ENCODE results near the gene ATP2C1. TPM values are rescaled to one million over a fixed set of nuclear protein-coding genes. Genes with fewer than 3 reads are reported as not detected.
"Not testable (repeated sequence)": the region's sequence is repeated elsewhere in the genome, so short reads cannot be mapped to it uniquely, and the experiment has no call there.

The ATP2C1 gene
- total and polyA plus RNA-seq, 2 donors from 2014 or later: 46.8 to 102 TPM

DNA sequence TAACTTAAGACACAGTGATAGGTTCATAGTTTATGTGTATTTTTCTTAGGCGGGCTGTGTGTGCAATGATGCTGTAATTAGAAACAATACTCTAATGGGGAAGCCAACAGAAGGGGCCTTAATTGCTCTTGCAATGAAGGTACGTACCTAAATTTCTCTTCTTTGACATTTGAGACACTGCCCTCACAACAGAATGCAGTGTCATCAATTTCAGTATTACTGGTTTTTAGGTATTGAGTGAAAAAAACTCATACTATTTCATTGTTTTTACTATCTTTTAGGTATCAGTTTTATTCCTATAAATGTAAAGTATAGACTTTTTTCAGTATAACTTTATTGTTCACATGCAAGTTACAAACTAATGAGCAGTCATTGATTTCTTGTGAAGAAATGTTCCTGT, 73.4 kb downstream of the ATP2C1 start:
- FAIRE-seq: no peak
- H3K9ac ChIP-seq (ENCODE audit: low read length in 3 of 3): no peak overlapping the region
- H3K9me3 ChIP-seq (ENCODE audit: control insufficient read depth in 2 of 3, insufficient read depth in 1 of 3, low read length in 3 of 3): no peaks in the 10 kb centered on the region

DNA sequence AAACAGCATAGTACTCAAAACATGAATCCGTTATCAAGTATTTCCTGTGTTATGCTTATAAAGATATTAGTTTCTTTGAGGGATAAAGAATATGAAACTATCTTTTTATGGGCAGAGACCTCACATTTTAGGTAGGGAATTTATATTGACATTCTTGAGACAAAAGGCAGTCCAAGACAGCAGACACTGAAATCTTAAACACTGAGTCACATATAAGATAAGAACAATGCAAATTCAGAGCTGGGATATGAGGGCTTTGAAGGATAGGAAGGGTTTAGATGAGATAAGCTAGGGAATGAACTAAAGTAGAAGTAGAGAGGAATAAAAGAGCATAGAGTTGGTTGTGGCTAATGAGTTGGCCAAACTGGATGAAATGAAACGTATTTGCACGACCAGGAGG, 74.3 kb downstream of the ATP2C1 start:
- intact Hi-C loops (cut with DNase I): no loop called here
- no peak for FAIRE-seq
- no peak overlapping the region for H3K27ac ChIP-seq (ENCODE audit: low read depth in 2 of 2, low read length in 2 of 2)
- H3K9ac ChIP-seq (ENCODE audit: low read length in 3 of 3): no peak overlapping the region
- DNase-seq: no peak
- TF ChIP-seq, protein P1, sequence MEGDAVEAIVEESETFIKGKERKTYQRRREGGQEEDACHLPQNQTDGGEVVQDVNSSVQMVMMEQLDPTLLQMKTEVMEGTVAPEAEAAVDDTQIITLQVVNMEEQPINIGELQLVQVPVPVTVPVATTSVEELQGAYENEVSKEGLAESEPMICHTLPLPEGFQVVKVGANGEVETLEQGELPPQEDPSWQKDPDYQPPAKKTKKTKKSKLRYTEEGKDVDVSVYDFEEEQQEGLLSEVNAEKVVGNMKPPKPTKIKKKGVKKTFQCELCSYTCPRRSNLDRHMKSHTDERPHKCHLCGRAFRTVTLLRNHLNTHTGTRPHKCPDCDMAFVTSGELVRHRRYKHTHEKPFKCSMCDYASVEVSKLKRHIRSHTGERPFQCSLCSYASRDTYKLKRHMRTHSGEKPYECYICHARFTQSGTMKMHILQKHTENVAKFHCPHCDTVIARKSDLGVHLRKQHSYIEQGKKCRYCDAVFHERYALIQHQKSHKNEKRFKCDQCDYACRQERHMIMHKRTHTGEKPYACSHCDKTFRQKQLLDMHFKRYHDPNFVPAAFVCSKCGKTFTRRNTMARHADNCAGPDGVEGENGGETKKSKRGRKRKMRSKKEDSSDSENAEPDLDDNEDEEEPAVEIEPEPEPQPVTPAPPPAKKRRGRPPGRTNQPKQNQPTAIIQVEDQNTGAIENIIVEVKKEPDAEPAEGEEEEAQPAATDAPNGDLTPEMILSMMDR (IDR thresholded peaks at IDR 0.05; ENCODE audit: borderline replicate concordance, extremely low read depth, insufficient read depth): no peak
- H3K27me3 ChIP-seq (ENCODE audit: control insufficient read depth, insufficient read depth, low read length): no peaks in the 10 kb centered on the region
- no peaks in the 10 kb centered on the region for H3K4me1 ChIP-seq (ENCODE audit: control insufficient read depth in 2 of 3, insufficient read depth in 2 of 3, low read depth in 1 of 3, low read length in 3 of 3)
- no peaks in the 10 kb centered on the region for H3K9me3 ChIP-seq (ENCODE audit: control insufficient read depth in 2 of 3, insufficient read depth in 1 of 3, low read length in 3 of 3)
- peaks cover 0 to 25% (median 13%) of the 10 kb centered on the region in 3 donors for H3K36me3 ChIP-seq (ENCODE audit: control insufficient read depth in 2 of 3, insufficient read depth in 3 of 3, low read length in 3 of 3)
- H3K4me3 ChIP-seq (ENCODE audit: low read length in 3 of 3): no peak overlapping the region

More for the DNA sequence above, 73.4 kb downstream of the ATP2C1 start:
- no peaks in the 10 kb centered on the region for H3K4me1 ChIP-seq (ENCODE audit: control insufficient read depth in 2 of 3, insufficient read depth in 2 of 3, low read depth in 1 of 3, low read length in 3 of 3)
- H3K4me3 ChIP-seq (ENCODE audit: low read length in 3 of 3): no peak overlapping the region
- TF ChIP-seq, protein P1 (IDR thresholded peaks at IDR 0.05; ENCODE audit: borderline replicate concordance, extremely low read depth, insufficient read depth): no peak
- DNase-seq: no peak
- H3K27me3 ChIP-seq (ENCODE audit: control insufficient read depth, insufficient read depth, low read length): no peaks in the 10 kb centered on the region
- intact Hi-C loops (cut with DNase I): no loop called here
- H3K27ac ChIP-seq (ENCODE audit: low read depth in 2 of 2, low read length in 2 of 2): no peak overlapping the region
- peaks cover 0 to 25% (median 13%) of the 10 kb centered on the region in 3 donors for H3K36me3 ChIP-seq (ENCODE audit: control insufficient read depth in 2 of 3, insufficient read depth in 3 of 3, low read length in 3 of 3)

DNA sequence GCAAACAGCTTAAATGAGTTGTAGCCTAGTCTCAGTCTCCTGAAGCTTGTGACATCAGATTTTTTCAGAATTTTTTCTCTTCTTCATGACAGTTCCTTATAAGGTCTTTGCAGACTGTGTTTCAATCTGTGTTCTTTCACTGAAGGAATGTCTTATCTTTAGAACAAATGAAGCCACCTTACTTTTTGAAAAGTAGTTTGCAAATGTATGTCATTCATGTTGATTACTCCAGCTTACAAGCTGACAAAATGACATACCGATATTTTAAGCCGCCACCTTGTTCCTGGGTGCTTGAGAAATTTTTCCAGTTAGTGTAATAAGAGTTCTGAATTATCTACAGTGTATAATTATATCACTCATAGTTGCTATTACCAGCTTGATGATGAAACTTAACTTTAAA, 75.7 kb downstream of the ATP2C1 start:
- no peaks in the 10 kb centered on the region for H3K9me3 ChIP-seq (ENCODE audit: control insufficient read depth in 2 of 3, insufficient read depth in 1 of 3, low read length in 3 of 3)
- no peak overlapping the region for H3K27ac ChIP-seq (ENCODE audit: low read depth in 2 of 2, low read length in 2 of 2)
- no peaks in the 10 kb centered on the region for H3K27me3 ChIP-seq (ENCODE audit: control insufficient read depth, insufficient read depth, low read length)
- no peak for DNase-seq
- H3K36me3 ChIP-seq (ENCODE audit: control insufficient read depth in 2 of 3, insufficient read depth in 3 of 3, low read length in 3 of 3): peaks cover 0 to 30% (median 13%) of the 10 kb centered on the region in 3 donors
- TF ChIP-seq, protein P1 (IDR thresholded peaks at IDR 0.05; ENCODE audit: borderline replicate concordance, extremely low read depth, insufficient read depth): no peak
- no peak for FAIRE-seq
- H3K4me3 ChIP-seq (ENCODE audit: low read length in 3 of 3): no peak overlapping the region
- H3K9ac ChIP-seq (ENCODE audit: low read length in 3 of 3): no peak overlapping the region
- no peaks in the 10 kb centered on the region for H3K4me1 ChIP-seq (ENCODE audit: control insufficient read depth in 2 of 3, insufficient read depth in 2 of 3, low read depth in 1 of 3, low read length in 3 of 3)
- intact Hi-C loops (cut with DNase I): no loop called here

DNA sequence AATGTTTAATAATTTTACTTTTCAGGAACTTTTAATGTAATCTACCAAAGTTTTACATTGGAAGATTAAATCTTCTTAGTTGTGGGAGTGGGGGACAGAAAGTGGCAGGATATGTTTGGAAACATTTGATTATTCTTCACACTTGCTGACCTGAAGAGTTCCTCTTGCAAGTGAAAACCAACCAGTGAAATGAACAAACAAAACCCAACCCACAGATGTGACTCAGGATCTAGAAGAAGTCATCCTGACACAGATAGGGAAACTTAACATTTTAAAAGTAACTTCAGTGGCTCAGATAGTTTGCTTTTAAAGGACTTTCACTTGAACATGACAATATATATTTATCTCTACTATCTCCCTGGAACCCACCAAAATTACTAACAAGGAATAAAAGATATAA, 77.3 kb downstream of the ATP2C1 start:
- no peak overlapping the region for H3K9ac ChIP-seq (ENCODE audit: low read length in 3 of 3)
- no peak overlapping the region for H3K27ac ChIP-seq (ENCODE audit: low read depth in 2 of 2, low read length in 2 of 2)
- FAIRE-seq (no peak), DNase-seq (no peak)
- no peak overlapping the region for H3K4me3 ChIP-seq (ENCODE audit: low read length in 3 of 3)
- no peaks in the 10 kb centered on the region for H3K4me1 ChIP-seq (ENCODE audit: control insufficient read depth in 2 of 3, insufficient read depth in 2 of 3, low read depth in 1 of 3, low read length in 3 of 3)
- H3K36me3 ChIP-seq (ENCODE audit: control insufficient read depth in 2 of 3, insufficient read depth in 3 of 3, low read length in 3 of 3): peaks cover 0 to 20% (median 4%) of the 10 kb centered on the region in 3 donors
- H3K27me3 ChIP-seq (ENCODE audit: control insufficient read depth, insufficient read depth, low read length): no peaks in the 10 kb centered on the region
- H3K9me3 ChIP-seq (ENCODE audit: control insufficient read depth in 2 of 3, insufficient read depth in 1 of 3, low read length in 3 of 3): no peaks in the 10 kb centered on the region
- intact Hi-C loops (cut with DNase I): no loop called here
- TF ChIP-seq, protein P1 (IDR thresholded peaks at IDR 0.05; ENCODE audit: borderline replicate concordance, extremely low read depth, insufficient read depth): no peak

DNA sequence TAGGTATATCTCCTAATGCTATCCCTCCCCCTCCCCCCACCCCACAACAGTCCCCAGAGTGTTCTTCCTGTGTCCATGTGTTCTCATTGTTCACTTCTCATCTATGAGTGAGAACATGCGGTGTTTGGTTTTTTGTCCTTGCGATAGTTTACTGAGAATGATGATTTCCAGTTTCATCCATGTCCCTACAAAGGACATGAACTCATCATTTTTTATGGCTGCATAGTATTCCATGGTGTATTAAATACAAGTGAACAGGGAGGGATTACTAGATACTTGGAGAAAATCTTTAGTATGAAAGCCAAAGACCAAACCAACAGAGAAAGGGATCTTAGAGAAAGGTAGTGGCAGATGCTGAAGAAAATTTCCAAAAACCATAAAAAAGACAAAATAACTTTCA, 78.7 kb downstream of the ATP2C1 start:
- H3K4me3 ChIP-seq (ENCODE audit: low read length in 3 of 3); DNase-seq; H3K27me3 ChIP-seq (ENCODE audit: control insufficient read depth, insufficient read depth, low read length); H3K9ac ChIP-seq (ENCODE audit: low read length in 3 of 3); H3K9me3 ChIP-seq (ENCODE audit: control insufficient read depth in 2 of 3, insufficient read depth in 1 of 3, low read length in 3 of 3); H3K27ac ChIP-seq (ENCODE audit: low read depth in 2 of 2, low read length in 2 of 2); intact Hi-C loops (cut with DNase I); FAIRE-seq; H3K4me1 ChIP-seq (ENCODE audit: control insufficient read depth in 2 of 3, insufficient read depth in 2 of 3, low read depth in 1 of 3, low read length in 3 of 3): not testable (repeated sequence)
- peaks cover 0 to 20% (median 2%) of the 10 kb centered on the region in 3 donors for H3K36me3 ChIP-seq (ENCODE audit: control insufficient read depth in 2 of 3, insufficient read depth in 3 of 3, low read length in 3 of 3)

Measured in kidney (tissue), 14 donors.